Activated CD4-positive, alpha-beta T cell treated with anti-CD3 and anti-CD28 coated beads for 1 hour (primary cell): ENCODE measurements around the gene TMEM44.
"Not testable (repeated sequence)": the region's sequence is repeated elsewhere in the genome, so short reads cannot be mapped to it uniquely, and the experiment has no call there.

Source experiments
- DNase-seq: peaks from one replicate; pipeline ENCODE4 v3.0.0-alpha.2; 2020

Gene TMEM44

GRCh38 chr3:194549853-194550252, 83.4 kb downstream of the TMEM44 start:
- no peak for DNase-seq

GRCh38 chr3:194548346-194549321, 84.6 kb downstream of the TMEM44 start:
- DNase-seq: no peak

DNA sequence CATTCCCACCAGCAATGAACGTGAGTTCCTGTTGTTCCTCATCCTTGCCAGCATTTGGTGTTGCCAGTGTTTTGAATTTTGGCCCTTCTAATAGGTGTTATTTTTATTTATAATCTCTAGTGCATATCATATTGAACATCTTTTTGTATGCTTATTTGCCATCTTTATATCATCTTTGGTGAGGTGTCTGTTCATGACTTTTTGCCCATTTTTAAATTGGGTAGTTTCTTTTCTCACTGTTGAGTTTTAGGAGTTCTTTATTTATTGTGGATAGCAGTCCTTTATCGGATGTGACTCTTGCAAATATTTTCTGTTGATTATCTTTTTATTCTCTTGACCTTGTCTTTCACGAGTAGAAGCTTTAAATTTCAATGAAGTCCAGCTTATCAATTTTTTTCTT, 86.2 kb downstream of the TMEM44 start:
- DNase-seq: no peak

DNA sequence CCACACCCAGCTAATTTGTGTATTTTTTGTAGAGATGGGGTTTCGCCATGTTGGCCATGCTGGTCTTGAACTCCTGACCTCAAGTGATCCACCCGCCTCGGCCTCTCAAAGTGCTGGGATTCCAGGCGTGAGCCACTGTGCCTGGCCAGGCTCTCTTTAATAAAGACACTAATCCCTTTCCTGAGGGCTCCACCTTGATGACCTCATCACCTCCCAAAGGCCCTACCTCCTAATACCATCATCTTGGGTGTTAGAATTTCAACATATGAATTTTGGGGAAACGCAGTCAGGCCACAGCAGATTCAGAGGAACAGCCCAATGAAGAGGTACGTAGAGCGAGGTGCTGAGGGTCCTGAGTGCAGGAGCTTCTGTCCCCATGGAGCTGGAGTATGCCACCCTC, 87.7 kb downstream of the TMEM44 start:
- DNase-seq: not testable (repeated sequence)

- no peak for DNase-seq
These were observed 89.7 kb downstream of the TMEM44 start for GRCh38 chr3:194543550-194543949.

DNA sequence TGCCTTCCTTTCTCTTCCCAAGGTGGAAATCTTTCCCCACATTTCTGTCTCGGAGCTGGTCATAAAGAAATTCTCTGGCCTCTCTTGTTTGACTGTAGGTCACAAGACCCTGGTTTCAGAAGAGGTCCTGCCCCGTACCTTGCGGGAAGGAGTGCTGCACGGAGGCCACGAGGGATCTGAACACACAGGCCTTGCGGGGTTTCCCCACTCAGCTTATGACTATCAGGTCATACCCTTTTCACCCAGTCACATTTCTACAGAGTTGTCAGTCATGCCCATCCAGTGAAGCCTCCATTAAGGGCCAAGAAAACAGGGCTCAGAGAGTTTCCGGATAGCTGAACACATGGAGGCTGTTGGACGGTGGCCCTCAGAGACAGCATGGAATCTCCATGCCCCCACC, 91.7 kb downstream of the TMEM44 start:
- no peak for DNase-seq

- DNase-seq: no peak
These were observed 92.8 kb downstream of the TMEM44 start for GRCh38 chr3:194540274-194540905.

- DNase-seq: no peak
These were observed 93.7 kb downstream of the TMEM44 start for GRCh38 chr3:194539498-194539897.

- no peak for DNase-seq
These were observed 95.4 kb downstream of the TMEM44 start for GRCh38 chr3:194537732-194538247.
